Caco-2 (cell line): Measurements from ENCODE around the gene ZNF277. TPM values are rescaled to one million over a fixed set of nuclear protein-coding genes. Genes with fewer than 3 reads are reported as not detected.

Experiments
- BruUV-seq: library from RNA; stranded (reverse); fragments of 400-500 nt; replicated peaks from 2 replicates; lab custom pipeline; 2021; lab: Mats Ljungman, UMichigan
- CTCF ChIA-PET: fragments of 300-600 bp; sonication (Branson Sonifier 250); formaldehyde crosslinking; loops from one replicate; lab custom pipeline; 2022; ENCODE audit warnings: antibody characterized with exemption; lab: Charles Lee
- POLR2A ChIA-PET: fragments of 300-600 bp; sonication (Branson Sonifier 250); formaldehyde crosslinking; loops from one replicate; lab custom pipeline; 2022; ENCODE audit warnings: antibody characterized with exemption; lab: Charles Lee
- DNase-seq, 2 experiments: peaks; one replicate each; pipeline versions ENCODE4 v3.0.0 to v3.0.0-alpha.2; 2020 to 2022
- H3K27me3 ChIP-seq: replicated peaks from 2 replicates; pipeline ENCODE4 v1.6.0; 2011; ENCODE audit warnings: low read length; ENCODE audit not compliant: control insufficient read depth, insufficient read depth
- H3K36me3 ChIP-seq: 2 replicates; pipeline ENCODE4 v1.5.1; 2011; ENCODE audit warnings: low read length; ENCODE audit not compliant: control insufficient read depth, insufficient read depth
- H3K4me1 ChIP-seq: fragments of 250-450 bp; sonication (Bioruptor Pico); 2 replicates; pipeline ENCODE4 v1.5.1; 2020; ENCODE audit warnings: mild to moderate bottlenecking
- H3K4me3 ChIP-seq: 2 replicates; pipeline ENCODE4 v1.5.1; 2011; ENCODE audit warnings: low read depth, mild to moderate bottlenecking, control low read depth, low read length
- H3K9me3 ChIP-seq: fragments of 250-450 bp; sonication (Bioruptor Pico); 2 replicates; pipeline ENCODE4 v1.5.1; 2020; ENCODE audit warnings: mild to moderate bottlenecking, moderate library complexity
- H3K27ac Mint-ChIP-seq: one replicate; pipeline ENCODE4 v1.8.0; 2022; ENCODE audit warnings: mixed read lengths; ENCODE audit not compliant: unreplicated experiment
- H3K27me3 Mint-ChIP-seq: one replicate; pipeline ENCODE4 v1.8.0; 2022; ENCODE audit warnings: mixed read lengths; ENCODE audit not compliant: insufficient read depth, unreplicated experiment
- H3K36me3 Mint-ChIP-seq: one replicate; pipeline ENCODE4 v1.8.0; 2022; ENCODE audit warnings: mild to moderate bottlenecking, mixed read lengths; ENCODE audit not compliant: insufficient read depth, unreplicated experiment
- H3K4me1 Mint-ChIP-seq: one replicate; pipeline ENCODE4 v1.8.0; 2022; ENCODE audit warnings: low read depth, mixed read lengths; ENCODE audit not compliant: unreplicated experiment
- H3K4me3 Mint-ChIP-seq: one replicate; pipeline ENCODE4 v1.8.0; 2022; ENCODE audit warnings: mild to moderate bottlenecking, moderate library complexity, mixed read lengths; ENCODE audit not compliant: unreplicated experiment
- H3K9me3 Mint-ChIP-seq: one replicate; pipeline ENCODE4 v1.8.0; 2022; ENCODE audit warnings: mixed read lengths; ENCODE audit not compliant: unreplicated experiment
- CTCF ChIP-seq, 2 experiments: fragments of 200-600 bp in 1 of 2; IDR thresholded peaks; 1 replicate in 1 of 2; 2 replicates in 1 of 2; pipeline versions ENCODE4 v1.5.1 to v1.8.0; 2011 to 2022; ENCODE audit warnings: antibody characterized with exemption in 1 of 2, control low read depth in 1 of 2, inconsistent platforms in 1 of 2, low read depth in 1 of 2, low read length in 1 of 2, mild to moderate bottlenecking in 1 of 2, moderate library complexity in 1 of 2; ENCODE audit not compliant: insufficient read depth in 1 of 2, severe bottlenecking in 1 of 2, unreplicated experiment in 1 of 2
- intact Hi-C: fragments of 100-400 bp; cut with micrococcal nuclease; formaldehyde crosslinking; loops from one replicate; pipeline ENCODE4 v1.10.0; 2022; ENCODE audit not compliant: unreplicated experiment
- total RNA-seq: library from RNA; stranded (reverse); gene quantifications from 2 replicates; pipeline ENCODE4 v1.2.3, GENCODE V29; 2022

ZNF277 gene
- total RNA-seq, 1 experiment from 2014 or later = 22.8 TPM

GRCh38 chr7:112371701-112372100, 165.2 kb downstream of the ZNF277 start:
- Histone ChIP-seq H3K36me3 (no peaks in the 10 kb centered on the region), H3K9me3 (no peaks in the 10 kb centered on the region), H3K4me3 (no peak overlapping the region), H3K4me1 (no peaks in the 10 kb centered on the region), H3K27me3 (peaks cover 2% of the 10 kb centered on the region; the same call in 1 of the 2 replicates)
- Mint-ChIP-seq H3K9me3 (no peaks in the 10 kb centered on the region), H3K4me3 (no peak overlapping the region), H3K4me1 (no peaks in the 10 kb centered on the region), H3K36me3 (no peaks in the 10 kb centered on the region), H3K27me3 (peaks cover 4% of the 10 kb centered on the region), H3K27ac (no peak overlapping the region)
- intact Hi-C loops = no loop called here
- no peak for DNase-seq
- BruUV-seq = no TSS peak
- CTCF ChIA-PET = no interaction called here
- no peak for TF ChIP-seq CTCF (IDR thresholded peaks at IDR 0.05; ENCODE audit: insufficient read depth in 1 of 2, low read depth in 1 of 2, low read length in 1 of 2, severe bottlenecking in 1 of 2, unreplicated experiment in 1 of 2)
- POLR2A ChIA-PET = no interaction called here

- H3K4me1 Mint-ChIP-seq = no peaks in the 10 kb centered on the region
- no TSS peak for BruUV-seq
These were observed 165.6 kb downstream of the ZNF277 start for GRCh38 chr7:112372101-112372500.

GRCh38 chr7:112377593-112377992, 171.1 kb downstream of the ZNF277 start:
- H3K4me3 ChIP-seq = no peak overlapping the region
- no TSS peak for BruUV-seq
- intact Hi-C loops = no loop called here
- Mint-ChIP-seq H3K4me1 (no peaks in the 10 kb centered on the region), H3K9me3 (no peaks in the 10 kb centered on the region), H3K27me3 (peaks cover 4% of the 10 kb centered on the region), H3K36me3 (no peaks in the 10 kb centered on the region), H3K27ac (no peak overlapping the region), H3K4me3 (no peak overlapping the region)
- no peaks in the 10 kb centered on the region for H3K36me3 ChIP-seq
- no peaks in the 10 kb centered on the region for H3K4me1 ChIP-seq
- ChIA-PET CTCF (no interaction called here), POLR2A (no interaction called here)
- H3K27me3 ChIP-seq = no peaks in the 10 kb centered on the region
- no peak for TF ChIP-seq CTCF (IDR thresholded peaks at IDR 0.05; ENCODE audit: insufficient read depth in 1 of 2, low read depth in 1 of 2, low read length in 1 of 2, severe bottlenecking in 1 of 2, unreplicated experiment in 1 of 2)
- no peaks in the 10 kb centered on the region for H3K9me3 ChIP-seq
- no peak for DNase-seq

More at GRCh38 chr7:112372101-112372500, 165.6 kb downstream of the ZNF277 start:
- Mint-ChIP-seq H3K27ac (no peak overlapping the region), H3K27me3 (peaks cover 4% of the 10 kb centered on the region), H3K4me3 (no peak overlapping the region), H3K9me3 (no peaks in the 10 kb centered on the region), H3K36me3 (no peaks in the 10 kb centered on the region)
- intact Hi-C loops = no loop called here
- Histone ChIP-seq H3K9me3 (no peaks in the 10 kb centered on the region), H3K4me3 (no peak overlapping the region), H3K4me1 (no peaks in the 10 kb centered on the region), H3K27me3 (peaks cover 2% of the 10 kb centered on the region; the same call in 1 of the 2 replicates), H3K36me3 (no peaks in the 10 kb centered on the region)
- no peak for TF ChIP-seq CTCF (IDR thresholded peaks at IDR 0.05; ENCODE audit: insufficient read depth in 1 of 2, low read depth in 1 of 2, low read length in 1 of 2, severe bottlenecking in 1 of 2, unreplicated experiment in 1 of 2)
- ChIA-PET POLR2A (no interaction called here), CTCF (no interaction called here)
- DNase-seq = no peak
